HepG2 (cell line): Measurements from ENCODE around the gene SCYL1. TPM values are rescaled to one million over a fixed set of nuclear protein-coding genes. Genes with fewer than 3 reads are reported as not detected.

ENCODE experiments used
- AHR ChIP-seq: IDR thresholded peaks from 2 replicates; pipeline ENCODE4 v1.6.1; 2018; ENCODE audit warnings: missing genetic modification reagents, missing compliant biosample characterization
- BORCS8-MEF2B ChIP-seq: sonication (generic); formaldehyde crosslinking; IDR thresholded peaks from 2 replicates; pipeline ENCODE4 v1.8.0; 2022; ENCODE audit warnings: mild to moderate bottlenecking, missing genetic modification reagents
- CEBPG ChIP-seq: IDR thresholded peaks from 2 replicates; pipeline ENCODE4 v1.6.1; 2016
- CREM ChIP-seq, 2 experiments: sonication (generic) in 1 of 2; formaldehyde crosslinking in 1 of 2; IDR thresholded peaks; 2 replicates each; pipeline versions ENCODE4 v1.4.0 to v1.6.1; 2016 to 2020; ENCODE audit warnings: antibody characterized with exemption in 1 of 2, mild to moderate bottlenecking in 1 of 2, missing genetic modification reagents in 1 of 2
- HNF4G ChIP-seq, 2 experiments: sonication (generic) in 1 of 2; formaldehyde crosslinking in 1 of 2; IDR thresholded peaks; 2 replicates each; pipeline versions ENCODE4 v1.4.0 to v1.6.1; 2011 to 2020; ENCODE audit warnings: borderline replicate concordance in 2 of 2, low read depth in 2 of 2, mild to moderate bottlenecking in 2 of 2, low read length in 1 of 2, missing genetic modification reagents in 1 of 2, moderate library complexity in 1 of 2
- HOXA9 ChIP-seq: sonication (generic); formaldehyde crosslinking; IDR thresholded peaks from 2 replicates; pipeline ENCODE4 v1.8.1; 2022; ENCODE audit warnings: missing genetic modification reagents, mild to moderate bottlenecking, moderate library complexity, borderline replicate concordance
- KDM3A ChIP-seq: IDR thresholded peaks from 2 replicates; pipeline ENCODE4 v1.6.1; 2018; ENCODE audit warnings: low read depth, missing compliant biosample characterization
- MXD4 ChIP-seq: IDR thresholded peaks from 2 replicates; pipeline ENCODE4 v1.6.1; 2016; ENCODE audit warnings: mild to moderate bottlenecking, missing biosample characterization, missing genetic modification reagents
- PHF21A ChIP-seq: sonication (generic); formaldehyde crosslinking; IDR thresholded peaks from 2 replicates; pipeline ENCODE4 v1.5.0; 2020; ENCODE audit warnings: mild to moderate bottlenecking, missing genetic modification reagents
- POLR2AphosphoS5 ChIP-seq: IDR thresholded peaks from 2 replicates; pipeline ENCODE4 v1.6.1; 2012; ENCODE audit warnings: low read depth, low read length
- RXRA ChIP-seq: sonication (generic); formaldehyde crosslinking; IDR thresholded peaks from 2 replicates; pipeline ENCODE4 v1.5.1; 2020; ENCODE audit warnings: missing genetic modification reagents
- SAP130 ChIP-seq: IDR thresholded peaks from 2 replicates; pipeline ENCODE4 v1.6.1; 2016; ENCODE audit warnings: low read depth
- SP1 ChIP-seq, 2 experiments: fragments of 450-650 bp in 1 of 2; sonication (generic) in 1 of 2; formaldehyde crosslinking in 1 of 2; IDR thresholded peaks; 2 replicates each; pipeline versions ENCODE4 v1.4.0 to v1.6.1; 2016 to 2020; ENCODE audit warnings: missing genetic modification reagents in 1 of 2
- SP5 ChIP-seq: IDR thresholded peaks from 2 replicates; pipeline ENCODE4 v1.6.1; 2016; ENCODE audit warnings: low read depth, borderline replicate concordance
- SPEN ChIP-seq: sonication (generic); formaldehyde crosslinking; IDR thresholded peaks from 2 replicates; pipeline ENCODE4 v1.5.1; 2020; ENCODE audit warnings: low read depth, mild to moderate bottlenecking, missing genetic modification reagents
- THAP11 ChIP-seq: IDR thresholded peaks from 2 replicates; pipeline ENCODE4 v1.6.1; 2016; ENCODE audit warnings: missing biosample characterization, missing genetic modification reagents
- TMF1 ChIP-seq: sonication (generic); formaldehyde crosslinking; IDR thresholded peaks from 2 replicates; pipeline ENCODE4 v1.8.1; 2022; ENCODE audit warnings: low read depth, missing genetic modification reagents
- ZFY ChIP-seq: sonication (generic); formaldehyde crosslinking; IDR thresholded peaks from 2 replicates; pipeline ENCODE4 v1.4.0; 2020; ENCODE audit warnings: missing genetic modification reagents
- ZNF138 ChIP-seq: sonication (generic); formaldehyde crosslinking; IDR thresholded peaks from 2 replicates; pipeline ENCODE4 v1.5.0; 2020; ENCODE audit warnings: mild to moderate bottlenecking, low read depth, missing genetic modification reagents
- ZNF501 ChIP-seq: sonication (generic); formaldehyde crosslinking; IDR thresholded peaks from 2 replicates; pipeline ENCODE4 v1.5.1; 2020; ENCODE audit warnings: mild to moderate bottlenecking, moderate library complexity, missing genetic modification reagents
- ZNF564 ChIP-seq: sonication (generic); formaldehyde crosslinking; IDR thresholded peaks from 2 replicates; pipeline ENCODE4 v1.8.1; 2023; ENCODE audit warnings: mild to moderate bottlenecking, missing genetic modification reagents
- ZNF7 ChIP-seq: IDR thresholded peaks from 2 replicates; pipeline ENCODE4 v1.6.1; 2016; ENCODE audit warnings: missing biosample characterization, missing genetic modification reagents
- ZNF75D ChIP-seq: sonication (generic); formaldehyde crosslinking; IDR thresholded peaks from 2 replicates; pipeline ENCODE4 v1.8.1; 2023; ENCODE audit warnings: missing genetic modification reagents, mild to moderate bottlenecking, borderline replicate concordance
- ZNF772 ChIP-seq: sonication (generic); formaldehyde crosslinking; IDR thresholded peaks from 2 replicates; pipeline ENCODE4 v1.5.0; 2020; ENCODE audit warnings: mild to moderate bottlenecking, missing genetic modification reagents
- ZSCAN25 ChIP-seq: sonication (generic); formaldehyde crosslinking; IDR thresholded peaks from 2 replicates; pipeline ENCODE4 v1.8.0; 2022; ENCODE audit warnings: mild to moderate bottlenecking, missing genetic modification reagents
- ZSCAN31 ChIP-seq: sonication (generic); formaldehyde crosslinking; IDR thresholded peaks from 2 replicates; pipeline ENCODE4 v1.5.0; 2020; ENCODE audit warnings: low read depth, mild to moderate bottlenecking, missing genetic modification reagents
- polyA plus RNA-seq, 8 experiments: library from polyadenylated mRNA; depleted of rRNA in 3 of 8; stranded (reverse) in 7 of 8; unstranded in 1 of 8; fragments of >200 nt; fragmentation: Illumina TruSeq in 4 of 8; extraction: Trizol in 4 of 8; gene quantifications; 2 replicates each; pipeline versions ENCODE4 v1.2.1 to v1.2.3, GENCODE V29; 2011 to 2016; ENCODE audit warnings: low read depth in 4 of 8, missing spikeins in 1 of 8, mixed read lengths in 1 of 8; ENCODE audit not compliant: insufficient read depth in 1 of 8
- total RNA-seq, 5 experiments: library from RNA; depleted of rRNA; stranded (reverse); fragments of >200 nt; fragmentation: Illumina TruSeq; extraction: Trizol; gene quantifications; 2 replicates each; pipeline ENCODE4 v1.2.3, GENCODE V29; 2016; ENCODE audit warnings: low read depth in 1 of 5
- TF ChIP-seq, protein P1 (sequence below): IDR thresholded peaks from 2 replicates; pipeline ENCODE4 v1.6.1; 2012; ENCODE audit warnings: inconsistent platforms
- TF ChIP-seq, protein P2 (sequence below): sonication (generic); formaldehyde crosslinking; IDR thresholded peaks from 2 replicates; pipeline ENCODE4 v1.5.1; 2020; ENCODE audit warnings: missing genetic modification reagents, mild to moderate bottlenecking, borderline replicate concordance
- TF ChIP-seq, protein P3 (sequence below): IDR thresholded peaks from 2 replicates; pipeline ENCODE4 v1.6.1; 2016

The SCYL1 gene
- total and polyA plus RNA-seq, 2 of the 13 experiments (the other 11 are each of a cell fraction or from before 2014, with no cell fraction given): 65.9 to 103 TPM

DNA sequence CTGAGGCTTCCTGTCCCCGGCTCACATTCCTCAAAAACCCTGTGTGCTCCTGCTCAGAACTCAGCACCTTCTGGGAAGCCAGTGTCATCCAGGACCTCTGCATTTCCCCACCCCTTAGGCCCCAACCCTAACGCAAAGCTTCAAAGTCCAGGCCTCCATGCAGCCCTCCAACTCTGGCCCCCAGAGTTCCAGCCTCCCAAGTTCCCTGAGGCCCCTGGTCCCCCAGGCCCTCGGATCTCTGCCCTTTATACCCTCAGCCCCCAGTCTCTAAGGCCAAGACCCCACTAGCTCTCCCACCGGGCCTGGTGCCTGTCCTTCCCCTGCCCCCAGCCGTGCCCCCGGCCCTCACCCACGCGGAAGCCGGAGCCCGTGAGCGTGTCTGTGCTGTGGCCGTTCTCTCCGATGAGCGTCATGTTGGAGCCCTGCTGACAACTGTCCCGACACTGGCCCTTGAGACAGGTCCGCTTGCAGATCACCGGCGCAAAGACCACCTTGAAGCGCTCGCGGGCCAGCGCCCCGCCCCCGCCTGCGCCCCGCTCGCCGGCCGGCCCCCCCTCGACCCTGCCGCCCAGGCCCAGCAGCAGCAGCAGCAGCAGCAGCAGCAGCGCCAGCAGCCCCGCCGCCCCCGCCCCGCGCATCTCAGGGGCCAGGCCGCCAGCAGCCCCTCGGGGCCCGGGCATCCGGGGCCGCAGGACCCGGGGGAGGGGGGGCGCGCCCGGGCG, 32.6 kb downstream of the SCYL1 start (continued):
- no peak for TF ChIP-seq ZNF75D (CRISPR knock-in tag)
- TF ChIP-seq THAP11 (CRISPR knock-in tag): peak; percentile 44; the same call in 1 of the 2 replicates
- TF ChIP-seq PHF21A (CRISPR knock-in tag): peak; percentile 60
- TF ChIP-seq ZFY (CRISPR knock-in tag): peak; percentile 84
- peak; percentile 21; the same call in 1 of the 2 replicates for TF ChIP-seq SPEN (CRISPR knock-in tag)
- TF ChIP-seq, protein P1, sequence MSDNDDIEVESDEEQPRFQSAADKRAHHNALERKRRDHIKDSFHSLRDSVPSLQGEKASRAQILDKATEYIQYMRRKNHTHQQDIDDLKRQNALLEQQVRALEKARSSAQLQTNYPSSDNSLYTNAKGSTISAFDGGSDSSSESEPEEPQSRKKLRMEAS: peak; percentile 27; the same call in 1 of the 2 replicates
- no peak for TF ChIP-seq ZNF564
- peak; percentile 42; the same call in 1 of the 2 replicates for TF ChIP-seq CREM (IDR thresholded peaks at IDR 0.05)
- no peak for TF ChIP-seq CREM (CRISPR knock-in tag; IDR thresholded peaks at IDR 0.05)
- no peak for TF ChIP-seq ZNF138
- TF ChIP-seq HNF4G (IDR thresholded peaks at IDR 0.05; ENCODE audit: borderline replicate concordance, low read depth, low read length): peak; percentile 84
- TF ChIP-seq HNF4G (CRISPR knock-in tag; IDR thresholded peaks at IDR 0.05; ENCODE audit: borderline replicate concordance, low read depth): no peak
- peak; percentile 36; the same call in 1 of the 2 replicates for TF ChIP-seq TMF1 (CRISPR knock-in tag)
- peak; percentile 21; the same call in 1 of the 2 replicates for TF ChIP-seq AHR (CRISPR knock-in tag)
- no peak for TF ChIP-seq ZNF501 (CRISPR knock-in tag)
- TF ChIP-seq BORCS8-MEF2B (CRISPR knock-in tag): no peak
- no peak for TF ChIP-seq SP1 (IDR thresholded peaks at IDR 0.05)
- no peak for TF ChIP-seq SP1 (CRISPR knock-in tag; IDR thresholded peaks at IDR 0.05)
- TF ChIP-seq CEBPG (CRISPR knock-in tag): peak; percentile 24; the same call in 1 of the 2 replicates
- TF ChIP-seq ZSCAN31: peak; percentile 44; the same call in 1 of the 2 replicates
- peak; percentile 54; the same call in 1 of the 2 replicates for TF ChIP-seq SP5 (CRISPR knock-in tag)
- TF ChIP-seq, protein P2, sequence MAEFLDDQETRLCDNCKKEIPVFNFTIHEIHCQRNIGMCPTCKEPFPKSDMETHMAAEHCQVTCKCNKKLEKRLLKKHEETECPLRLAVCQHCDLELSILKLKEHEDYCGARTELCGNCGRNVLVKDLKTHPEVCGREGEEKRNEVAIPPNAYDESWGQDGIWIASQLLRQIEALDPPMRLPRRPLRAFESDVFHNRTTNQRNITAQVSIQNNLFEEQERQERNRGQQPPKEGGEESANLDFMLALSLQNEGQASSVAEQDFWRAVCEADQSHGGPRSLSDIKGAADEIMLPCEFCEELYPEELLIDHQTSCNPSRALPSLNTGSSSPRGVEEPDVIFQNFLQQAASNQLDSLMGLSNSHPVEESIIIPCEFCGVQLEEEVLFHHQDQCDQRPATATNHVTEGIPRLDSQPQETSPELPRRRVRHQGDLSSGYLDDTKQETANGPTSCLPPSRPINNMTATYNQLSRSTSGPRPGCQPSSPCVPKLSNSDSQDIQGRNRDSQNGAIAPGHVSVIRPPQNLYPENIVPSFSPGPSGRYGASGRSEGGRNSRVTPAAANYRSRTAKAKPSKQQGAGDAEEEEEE (CRISPR knock-in tag): no peak
- peak; percentile 75 for TF ChIP-seq SAP130 (CRISPR knock-in tag)
- TF ChIP-seq RXRA (CRISPR knock-in tag): peak; percentile 39; the same call in 1 of the 2 replicates
- 0 out of 2 replicates have a peak, but pooled peaks have one; percentile 23 for TF ChIP-seq KDM3A (CRISPR knock-in tag)
- TF ChIP-seq POLR2AphosphoS5: peak; percentile 66
- TF ChIP-seq HOXA9: no peak
- no peak for TF ChIP-seq ZNF7 (CRISPR knock-in tag)
- peak; percentile 48; the same call in 1 of the 2 replicates for TF ChIP-seq ZSCAN25 (CRISPR knock-in tag)
- TF ChIP-seq ZNF772 (CRISPR knock-in tag): 0 out of 2 replicates have a peak, but pooled peaks have one; percentile 33
- 0 out of 2 replicates have a peak, but pooled peaks have one; percentile 55 for TF ChIP-seq MXD4
- TF ChIP-seq, protein P3, sequence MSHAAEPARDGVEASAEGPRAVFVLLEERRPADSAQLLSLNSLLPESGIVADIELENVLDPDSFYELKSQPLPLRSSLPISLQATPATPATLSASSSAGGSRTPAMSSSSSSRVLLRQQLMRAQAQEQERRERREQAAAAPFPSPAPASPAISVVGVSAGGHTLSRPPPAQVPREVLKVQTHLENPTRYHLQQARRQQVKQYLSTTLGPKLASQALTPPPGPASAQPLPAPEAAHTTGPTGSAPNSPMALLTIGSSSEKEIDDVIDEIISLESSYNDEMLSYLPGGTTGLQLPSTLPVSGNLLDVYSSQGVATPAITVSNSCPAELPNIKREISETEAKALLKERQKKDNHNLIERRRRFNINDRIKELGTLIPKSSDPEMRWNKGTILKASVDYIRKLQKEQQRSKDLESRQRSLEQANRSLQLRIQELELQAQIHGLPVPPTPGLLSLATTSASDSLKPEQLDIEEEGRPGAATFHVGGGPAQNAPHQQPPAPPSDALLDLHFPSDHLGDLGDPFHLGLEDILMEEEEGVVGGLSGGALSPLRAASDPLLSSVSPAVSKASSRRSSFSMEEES (CRISPR knock-in tag): peak; percentile 28; the same call in 1 of the 2 replicates
